H1 (cell line): ENCODE measurements around the gene PDE3A. TPM values are rescaled to one million over a fixed set of nuclear protein-coding genes. Genes with fewer than 3 reads are reported as not detected.

Experiments
- ATF2 ChIP-seq: IDR thresholded peaks from 2 replicates; pipeline ENCODE4 v1.6.1; 2012; ENCODE audit warnings: low read length, inconsistent platforms
- CTCF ChIP-seq, 3 experiments: IDR thresholded peaks; 1 replicate in 2 of 3; 2 replicates in 1 of 3; pipeline versions ENCODE4 v1.5.1 to v1.6.1; 2011; ENCODE audit warnings: low read length in 3 of 3, mild to moderate bottlenecking in 3 of 3, inconsistent platforms in 2 of 3, low read depth in 1 of 3, moderate library complexity in 1 of 3; ENCODE audit not compliant: insufficient read depth in 1 of 3; ENCODE audit errors: control extremely low read depth in 1 of 3
- EGR1 ChIP-seq: IDR thresholded peaks from 2 replicates; pipeline ENCODE4 v1.6.1; 2011; ENCODE audit warnings: low read depth, low read length, borderline replicate concordance
- HDAC2 ChIP-seq, 2 experiments: fragments of 300-600 bp in 1 of 2; sonication (generic) in 1 of 2; IDR thresholded peaks; 2 replicates each; pipeline ENCODE4 v1.6.1; 2011 to 2012; ENCODE audit warnings: low read depth in 2 of 2, low read length in 2 of 2, mild to moderate bottlenecking in 2 of 2, moderate library complexity in 2 of 2, borderline replicate concordance in 1 of 2, inconsistent platforms in 1 of 2
- KDM4A ChIP-seq: IDR thresholded peaks from one replicate; pipeline ENCODE4 v1.7.1; 2012; ENCODE audit warnings: low read depth, mild to moderate bottlenecking, moderate library complexity, low read length, inconsistent platforms; ENCODE audit not compliant: severe bottlenecking
- MAX ChIP-seq: IDR thresholded peaks from 2 replicates; pipeline ENCODE4 v1.6.1; 2012; ENCODE audit warnings: inconsistent platforms
- RAD21 ChIP-seq, 2 experiments: IDR thresholded peaks in 1 of 2; conservative IDR thresholded peaks in 1 of 2; 2 replicates each; pipeline ENCODE4 v1.6.1; 2011; ENCODE audit warnings: low read depth in 2 of 2, low read length in 2 of 2, improper control_type of control experiment in 1 of 2, inconsistent platforms in 1 of 2, mild to moderate bottlenecking in 1 of 2, moderate library complexity in 1 of 2
- TAF7 ChIP-seq: optimal IDR thresholded peaks from 2 replicates; pipeline ENCODE3; 2011; ENCODE audit warnings: low read depth, mild to moderate bottlenecking, inconsistent platforms, low read length, moderate library complexity, borderline replicate concordance
- polyA plus RNA-seq, 7 experiments: library from polyadenylated mRNA; depleted of rRNA in 3 of 7; stranded (reverse) in 5 of 7; unstranded in 2 of 7; fragments of >200 nt in 5 of 7; fragments of 200-250 nt in 2 of 7; gene quantifications; 1 replicate in 5 of 7; 2 replicates in 1 of 7; 4 replicates in 1 of 7; pipeline versions ENCODE4 v1.2.1 to v1.2.3, GENCODE V29; 2011 to 2013; ENCODE audit warnings: missing spikeins in 2 of 7, mixed read lengths in 2 of 7
- total RNA-seq: library from RNA; stranded (reverse); fragmentation: NEBNext Ultra II Directional; extraction: Animal tissue kit (Norgen Biotek cat#: 25700); gene quantifications from 2 replicates; pipeline ENCODE4 v1.2.1, GENCODE V29; 2021

The PDE3A gene
- total and polyA plus RNA-seq, 2 of the 8 experiments (the other 6 are each of a cell fraction or from before 2014, with no cell fraction given), result 1.4 to 3.4 TPM

- TF ChIP-seq MAX, result peak; percentile 23; the same call in 1 of the 2 replicates
- peak; percentile 28; the same call in 1 of the 2 replicates for TF ChIP-seq EGR1
- no peak for TF ChIP-seq TAF7
- no peak for TF ChIP-seq ATF2
- TF ChIP-seq KDM4A, result peak; percentile 77
- peak in 1 of 2 experiments; percentile 82; a peak in 1 of 4 replicates for TF ChIP-seq HDAC2 (IDR thresholded peaks at IDR 0.05; ENCODE audit: borderline replicate concordance in 1 of 2, low read depth in 2 of 2, low read length in 2 of 2)
- peak; percentile 17 to 31 (median 31) for TF ChIP-seq CTCF (IDR thresholded peaks at IDR 0.05; ENCODE audit: control extremely low read depth in 1 of 3, insufficient read depth in 1 of 3, low read depth in 1 of 3, low read length in 3 of 3)
- peak; percentile 32 to 46; a peak in 2 of 4 replicates for TF ChIP-seq RAD21 (IDR thresholded peaks at IDR 0.05 in 1 of 2, conservative IDR thresholded peaks at IDR 0.05 in 1 of 2; ENCODE audit: low read depth in 2 of 2, low read length in 2 of 2)
Measured at GRCh38 chr12:20368114-20368650, at the start of gene PDE3A (continued).
